ENCODE data around the gene MTERF4.

The MTERF4 gene

DNA sequence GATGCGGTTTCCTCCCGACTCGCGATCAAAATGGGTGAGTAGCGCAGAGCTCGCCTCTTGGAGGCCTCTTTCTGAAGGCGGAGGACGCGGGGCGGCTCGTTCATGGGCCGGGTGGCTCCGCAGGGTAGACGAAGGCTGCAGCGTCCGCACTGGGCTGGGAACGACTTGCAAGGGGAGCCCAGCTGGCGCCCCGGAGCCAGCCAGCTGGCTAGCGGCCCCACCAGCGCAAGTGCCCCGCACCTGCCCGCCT is 47.5 kb upstream of the MTERF4 start:
- Histone ChIP-seq H3K4me3 (ENCODE audit: insufficient read depth in 1 of 2, low read depth in 1 of 2, low read length in 2 of 2) (peak overlapping the region; percentile 58 to 97), H4K8ac (ENCODE audit: low read length) (no peak overlapping the region), H2BK5ac (ENCODE audit: low read depth, low read length, poor library complexity, severe bottlenecking) (no peak overlapping the region), H3K9ac (ENCODE audit: low read length) (peak overlapping the region; percentile 86), H3K18ac (ENCODE audit: low read depth in 1 of 2, low read length in 2 of 2) (peak overlapping the region in 1 of 2 experiments; percentile 86), H3K4me1 (ENCODE audit: control insufficient read depth, insufficient read depth, low read depth, low read length) (peaks cover 18% of the 10 kb centered on the region), H3K14ac (ENCODE audit: low read length in 2 of 2) (no peak overlapping the region), H3K4me2 (ENCODE audit: low read length, poor library complexity, severe bottlenecking) (peak overlapping the region; percentile 85), H2BK15ac (ENCODE audit: low read depth, poor library complexity, severe bottlenecking) (no peak overlapping the region), H2BK12ac (ENCODE audit: low read length in 2 of 2) (peak overlapping the region in 1 of 2 experiments; percentile 3), H3K36me3 (ENCODE audit: control insufficient read depth in 1 of 2, insufficient read depth in 2 of 2, low read depth in 1 of 2, low read length in 2 of 2) (peaks cover 6 to 12% of the 10 kb centered on the region in 2 experiments), H3K4ac (ENCODE audit: low read depth in 1 of 2, low read length in 2 of 2) (peak overlapping the region in 1 of 2 experiments; percentile 19), H3K27me3 (ENCODE audit: control insufficient read depth in 1 of 2, insufficient read depth in 1 of 2, low read length in 2 of 2) (no peaks in the 10 kb centered on the region), H3K23ac (ENCODE audit: low read length in 2 of 2) (no peak overlapping the region), H3K79me1 (replicated peaks; ENCODE audit: low read length, poor library complexity, severe bottlenecking) (peaks cover 24% of the 10 kb centered on the region), H2BK120ac (ENCODE audit: low read depth, low read length) (no peak overlapping the region), H3K27ac (ENCODE audit: low read length, poor library complexity, severe bottlenecking) (no peak overlapping the region), H2AK5ac (ENCODE audit: low read length, severe bottlenecking) (no peak overlapping the region), H2AFZ (ENCODE audit: low read depth, low read length) (peak overlapping the region; percentile 96), H4K91ac (ENCODE audit: low read length) (no peak overlapping the region), H3K9me3 (ENCODE audit: control insufficient read depth, low read length) (no peaks in the 10 kb centered on the region)
- under 1% methylated on average over 23 of the region's 23 CpGs for WGBS
- no peak for DNase-seq

DNA sequence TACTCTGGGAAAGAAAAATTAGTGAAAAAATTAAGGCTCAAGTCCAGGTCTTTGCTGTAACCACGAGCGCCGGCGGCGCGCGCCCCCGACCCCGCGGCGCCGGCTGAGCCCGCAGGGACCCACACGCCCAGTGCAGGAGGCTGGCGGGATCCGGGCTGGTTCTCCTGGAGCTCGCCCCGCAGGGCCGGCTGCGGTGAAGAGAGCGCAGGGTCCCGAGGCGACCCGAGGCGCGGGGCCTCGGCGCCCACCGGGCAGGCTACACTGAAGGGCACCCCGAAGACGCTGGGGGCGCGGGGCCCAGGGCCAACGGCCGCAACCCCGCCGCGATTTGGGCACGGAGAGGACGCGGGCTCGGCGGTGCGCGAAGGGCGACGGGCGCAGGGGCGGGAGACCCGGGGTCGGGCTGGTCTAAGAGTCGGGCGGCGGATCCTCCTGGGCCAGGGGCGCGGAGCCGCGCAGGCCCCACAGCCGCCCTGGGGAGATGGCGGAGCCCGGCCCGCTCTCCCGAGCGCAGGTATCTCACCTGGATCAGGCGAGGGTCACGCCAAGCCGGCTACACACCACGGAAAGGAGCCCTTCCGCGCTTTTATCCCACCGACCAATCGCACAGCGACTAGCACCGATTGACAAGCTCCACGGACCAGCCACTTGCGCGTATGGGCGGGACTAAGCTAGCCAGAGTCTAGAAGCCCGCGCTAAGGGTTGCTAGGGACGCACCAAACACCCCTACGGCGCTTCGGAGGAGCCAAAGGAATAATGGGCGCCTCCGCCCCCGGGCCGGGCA is 47.0 kb upstream of the MTERF4 start, which contains the start of gene PASK:
Gene PASK, minus strand, starts transcription at position 582 of the 784 bp plus-strand sequence. CDS start 6,440 bp downstream, outside the sequence.
- peak within 1 kb of the TSS; percentile 13 for H4K8ac ChIP-seq (ENCODE audit: low read length)
- peak within 1 kb of the TSS in 1 of 2 experiments; percentile 19 for H3K4ac ChIP-seq (ENCODE audit: low read depth in 1 of 2, low read length in 2 of 2)
- H3K9me3 ChIP-seq (ENCODE audit: control insufficient read depth, low read length): no peaks in the 10 kb centered on the region
- H3K4me2 ChIP-seq (ENCODE audit: low read length, poor library complexity, severe bottlenecking): peak within 1 kb of the TSS; percentile 85
- H3K9ac ChIP-seq (ENCODE audit: low read length): peak within 1 kb of the TSS; percentile 86
- no peaks in the 10 kb centered on the region for H3K27me3 ChIP-seq (ENCODE audit: control insufficient read depth in 1 of 2, insufficient read depth in 1 of 2, low read length in 2 of 2)
- peaks cover 18% of the 10 kb centered on the region for H3K4me1 ChIP-seq (ENCODE audit: control insufficient read depth, insufficient read depth, low read depth, low read length)
- 1% methylated on average over 73 of the region's 88 CpGs for WGBS
- peak within 1 kb of the TSS in 1 of 2 experiments; percentile 86 for H3K18ac ChIP-seq (ENCODE audit: low read depth in 1 of 2, low read length in 2 of 2)
- H3K14ac ChIP-seq (ENCODE audit: low read length in 2 of 2): no peak within 1 kb of the TSS
- DNase-seq: peak; percentile 95
- no peak within 1 kb of the TSS for H4K91ac ChIP-seq (ENCODE audit: low read length)
- H3K4me3 ChIP-seq (ENCODE audit: insufficient read depth in 1 of 2, low read depth in 1 of 2, low read length in 2 of 2): peak within 1 kb of the TSS; percentile 87 to 97
- peaks cover 28% of the 10 kb centered on the region for H3K79me1 ChIP-seq (replicated peaks; ENCODE audit: low read length, poor library complexity, severe bottlenecking)
- peak within 1 kb of the TSS; percentile 96 for H2AFZ ChIP-seq (ENCODE audit: low read depth, low read length)
- H3K23ac ChIP-seq (ENCODE audit: low read length in 2 of 2): peak within 1 kb of the TSS in 1 of 2 experiments; percentile 57
- H2BK12ac ChIP-seq (ENCODE audit: low read length in 2 of 2): peak within 1 kb of the TSS in 1 of 2 experiments; percentile 3
- H2BK5ac ChIP-seq (ENCODE audit: low read depth, low read length, poor library complexity, severe bottlenecking): no peak within 1 kb of the TSS
- no peak within 1 kb of the TSS for H3K27ac ChIP-seq (ENCODE audit: low read length, poor library complexity, severe bottlenecking)
- peaks cover 6 to 11% of the 10 kb centered on the region in 2 experiments for H3K36me3 ChIP-seq (ENCODE audit: control insufficient read depth in 1 of 2, insufficient read depth in 2 of 2, low read depth in 1 of 2, low read length in 2 of 2)
- H2BK15ac ChIP-seq (ENCODE audit: low read depth, poor library complexity, severe bottlenecking): no peak within 1 kb of the TSS
- H2BK120ac ChIP-seq (ENCODE audit: low read depth, low read length): no peak within 1 kb of the TSS
- H2AK5ac ChIP-seq (ENCODE audit: low read length, severe bottlenecking): no peak within 1 kb of the TSS

DNA sequence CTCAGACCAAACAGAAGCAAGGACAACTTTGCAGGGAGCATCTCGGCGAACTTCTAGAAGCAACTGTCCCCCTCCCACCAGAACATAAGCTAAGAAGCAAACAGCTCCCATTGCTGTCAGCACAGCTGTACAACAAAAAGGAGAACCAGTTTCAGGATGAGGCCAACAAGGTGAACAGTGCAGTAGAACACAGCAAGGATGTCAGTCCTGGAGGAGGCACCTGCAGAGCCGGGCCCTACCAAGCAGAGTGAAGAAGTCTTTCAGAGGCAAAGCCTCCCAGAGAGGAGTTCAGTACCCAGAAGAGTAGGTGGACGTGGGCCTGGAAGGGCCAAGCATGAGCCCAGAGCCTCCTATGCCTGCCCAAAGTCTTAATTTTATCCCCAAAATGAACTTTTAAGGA is 46.2 kb upstream of the MTERF4 start:
- Histone ChIP-seq H2BK15ac (ENCODE audit: low read depth, poor library complexity, severe bottlenecking) (no peak overlapping the region), H3K27ac (ENCODE audit: low read length, poor library complexity, severe bottlenecking) (no peak overlapping the region), H3K9ac (ENCODE audit: low read length) (peak overlapping the region; percentile 86), H2BK5ac (ENCODE audit: low read depth, low read length, poor library complexity, severe bottlenecking) (no peak overlapping the region), H2AK5ac (ENCODE audit: low read length, severe bottlenecking) (no peak overlapping the region), H4K91ac (ENCODE audit: low read length) (no peak overlapping the region), H3K36me3 (ENCODE audit: control insufficient read depth in 1 of 2, insufficient read depth in 2 of 2, low read depth in 1 of 2, low read length in 2 of 2) (peaks cover 0 to 6% of the 10 kb centered on the region in 2 experiments), H2BK120ac (ENCODE audit: low read depth, low read length) (no peak overlapping the region), H3K4ac (ENCODE audit: low read depth in 1 of 2, low read length in 2 of 2) (no peak overlapping the region), H2BK12ac (ENCODE audit: low read length in 2 of 2) (no peak overlapping the region), H3K23ac (ENCODE audit: low read length in 2 of 2) (no peak overlapping the region), H4K8ac (ENCODE audit: low read length) (no peak overlapping the region), H3K18ac (ENCODE audit: low read depth in 1 of 2, low read length in 2 of 2) (no peak overlapping the region), H3K9me3 (ENCODE audit: control insufficient read depth, low read length) (no peaks in the 10 kb centered on the region), H3K79me1 (replicated peaks; ENCODE audit: low read length, poor library complexity, severe bottlenecking) (peaks cover 26% of the 10 kb centered on the region), H3K4me1 (ENCODE audit: control insufficient read depth, insufficient read depth, low read depth, low read length) (peaks cover 15% of the 10 kb centered on the region), H3K14ac (ENCODE audit: low read length in 2 of 2) (no peak overlapping the region), H3K4me2 (ENCODE audit: low read length, poor library complexity, severe bottlenecking) (no peak overlapping the region), H3K4me3 (ENCODE audit: insufficient read depth in 1 of 2, low read depth in 1 of 2, low read length in 2 of 2) (peak overlapping the region in 1 of 2 experiments; percentile 97), H3K27me3 (ENCODE audit: control insufficient read depth in 1 of 2, insufficient read depth in 1 of 2, low read length in 2 of 2) (no peaks in the 10 kb centered on the region), H2AFZ (ENCODE audit: low read depth, low read length) (no peak overlapping the region)
- WGBS: 93% methylated on average over 3 of the region's 4 CpGs
- DNase-seq: no peak

DNA sequence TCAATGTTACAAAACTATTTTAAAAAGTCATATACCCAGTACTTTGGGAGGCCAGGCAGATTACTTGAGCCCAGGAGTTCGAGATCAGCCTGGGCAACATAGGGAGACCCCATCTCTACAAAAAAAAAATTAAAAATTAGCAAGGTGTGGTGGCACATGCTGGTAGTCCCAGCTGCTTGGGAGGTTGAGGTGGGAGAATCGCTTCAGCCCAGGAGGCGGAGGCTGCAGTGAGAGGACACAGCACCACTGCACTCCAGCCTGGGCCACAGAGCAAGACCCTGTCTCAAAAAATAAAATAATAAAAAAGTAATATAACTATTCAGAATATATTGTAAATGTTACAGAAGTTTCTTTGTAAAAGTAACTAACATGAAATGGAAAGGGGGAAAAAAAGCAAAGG is 45.2 kb upstream of the MTERF4 start:
- Histone ChIP-seq H3K9me3 (ENCODE audit: control insufficient read depth, low read length) (no peaks in the 10 kb centered on the region), H3K4ac (ENCODE audit: low read depth in 1 of 2, low read length in 2 of 2) (no peak overlapping the region), H3K4me2 (ENCODE audit: low read length, poor library complexity, severe bottlenecking) (no peak overlapping the region), H2BK12ac (ENCODE audit: low read length in 2 of 2) (no peak overlapping the region), H3K23ac (ENCODE audit: low read length in 2 of 2) (no peak overlapping the region), H2BK15ac (ENCODE audit: low read depth, poor library complexity, severe bottlenecking) (no peak overlapping the region), H3K18ac (ENCODE audit: low read depth in 1 of 2, low read length in 2 of 2) (no peak overlapping the region), H2AK5ac (ENCODE audit: low read length, severe bottlenecking) (no peak overlapping the region), H2BK120ac (ENCODE audit: low read depth, low read length) (no peak overlapping the region), H3K27ac (ENCODE audit: low read length, poor library complexity, severe bottlenecking) (no peak overlapping the region), H3K79me1 (replicated peaks; ENCODE audit: low read length, poor library complexity, severe bottlenecking) (peaks cover 24% of the 10 kb centered on the region), H3K36me3 (ENCODE audit: control insufficient read depth in 1 of 2, insufficient read depth in 2 of 2, low read depth in 1 of 2, low read length in 2 of 2) (peaks cover 0 to 4% of the 10 kb centered on the region in 2 experiments), H3K4me3 (ENCODE audit: insufficient read depth in 1 of 2, low read depth in 1 of 2, low read length in 2 of 2) (no peak overlapping the region), H3K9ac (ENCODE audit: low read length) (no peak overlapping the region), H4K91ac (ENCODE audit: low read length) (no peak overlapping the region), H4K8ac (ENCODE audit: low read length) (no peak overlapping the region), H2BK5ac (ENCODE audit: low read depth, low read length, poor library complexity, severe bottlenecking) (no peak overlapping the region), H3K4me1 (ENCODE audit: control insufficient read depth, insufficient read depth, low read depth, low read length) (peaks cover 15% of the 10 kb centered on the region), H3K14ac (ENCODE audit: low read length in 2 of 2) (no peak overlapping the region), H2AFZ (ENCODE audit: low read depth, low read length) (no peak overlapping the region), H3K27me3 (ENCODE audit: control insufficient read depth in 1 of 2, insufficient read depth in 1 of 2, low read length in 2 of 2) (no peaks in the 10 kb centered on the region)
- 100% methylated on average over 2 of the region's 3 CpGs for WGBS
- DNase-seq: no peak

All from mesenchymal stem cell (in vitro differentiated cells and primary cell).